GM08714 (cell line): Measurements from ENCODE around the gene AP3S1.
"Not testable (repeated sequence)": the region's sequence is repeated elsewhere in the genome, so short reads cannot be mapped to it uniquely, and the experiment has no call there.

Experiments
- H3K4me3 ChIP-seq: fragments of 200-500 bp; sonication (Bioruptor generic); 2 replicates; pipeline ENCODE4 v1.5.1; 2014; ENCODE audit warnings: mild to moderate bottlenecking, low read length, inconsistent platforms
- ZNF274 ChIP-seq: IDR thresholded peaks from 2 replicates; pipeline ENCODE4 v1.6.1; 2012; ENCODE audit warnings: mild to moderate bottlenecking, low read depth, low read length

AP3S1 gene

DNA sequence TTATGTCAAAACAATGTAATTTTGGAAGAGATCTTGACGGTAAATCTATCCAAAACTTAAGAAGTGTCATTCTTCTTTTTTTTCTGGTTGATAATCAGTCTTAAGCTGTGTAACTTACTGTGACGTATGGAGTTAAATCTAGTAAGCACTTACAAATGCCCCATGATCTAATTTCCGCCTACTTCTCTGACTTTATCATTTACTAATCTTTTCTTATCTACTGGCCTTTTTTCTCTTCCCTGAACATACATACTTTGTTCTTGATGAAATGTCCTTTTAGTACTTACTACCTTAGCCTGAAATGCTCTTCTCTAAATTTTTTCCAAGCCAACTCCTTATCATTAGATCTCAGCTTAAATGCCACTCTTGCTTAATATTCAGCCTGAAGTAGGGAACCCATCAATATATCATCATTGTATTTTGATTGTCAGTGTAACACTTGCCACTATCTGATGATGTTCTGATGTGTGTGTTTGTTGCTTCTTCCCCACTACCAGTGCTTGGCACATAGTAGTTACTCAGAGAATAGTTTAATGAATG, 27.6 kb downstream of the AP3S1 start:
- TF ChIP-seq ZNF274: no peak
- H3K4me3 ChIP-seq: no peak overlapping the region

DNA sequence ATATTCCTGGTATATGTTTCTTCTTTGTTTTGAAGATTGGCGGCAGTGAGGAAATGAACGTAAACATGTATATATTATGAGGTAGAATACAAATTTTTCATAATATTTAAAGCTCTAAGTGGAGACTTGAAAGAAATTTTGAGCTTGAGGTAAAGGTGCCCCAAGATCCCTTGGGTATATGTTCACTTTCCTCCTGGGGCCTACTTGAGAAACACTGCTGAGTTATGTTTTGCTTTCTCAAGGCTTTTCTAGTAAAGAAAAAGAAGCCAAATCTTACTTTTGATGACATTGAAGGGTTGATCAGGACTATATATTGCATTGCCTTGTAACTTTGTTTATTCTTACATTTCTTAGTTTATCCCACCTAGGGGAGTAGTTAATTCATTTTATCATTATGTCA, 30.7 kb downstream of the AP3S1 start:
- TF ChIP-seq ZNF274: no peak
- H3K4me3 ChIP-seq: no peak overlapping the region

DNA sequence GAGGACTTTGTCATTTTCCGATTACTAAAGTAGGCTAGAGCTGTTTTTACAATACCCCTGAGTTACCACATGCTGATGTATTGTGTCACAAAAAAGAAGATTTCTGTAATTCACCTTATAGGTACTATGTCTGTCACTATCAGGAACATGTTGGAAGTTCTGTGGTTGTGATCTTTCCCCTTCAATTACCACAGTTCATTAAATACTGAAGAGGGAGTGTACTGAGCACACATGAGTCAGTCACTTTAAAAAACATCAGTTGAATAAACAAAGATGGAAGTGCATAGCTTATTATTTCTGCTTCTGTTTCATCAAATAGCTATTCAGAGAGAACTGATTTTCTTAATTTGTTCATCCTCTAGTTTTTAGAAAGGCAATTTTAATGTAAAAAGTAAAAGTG, 31.7 kb downstream of the AP3S1 start:
- H3K4me3 ChIP-seq: no peak overlapping the region
- TF ChIP-seq ZNF274: no peak

DNA sequence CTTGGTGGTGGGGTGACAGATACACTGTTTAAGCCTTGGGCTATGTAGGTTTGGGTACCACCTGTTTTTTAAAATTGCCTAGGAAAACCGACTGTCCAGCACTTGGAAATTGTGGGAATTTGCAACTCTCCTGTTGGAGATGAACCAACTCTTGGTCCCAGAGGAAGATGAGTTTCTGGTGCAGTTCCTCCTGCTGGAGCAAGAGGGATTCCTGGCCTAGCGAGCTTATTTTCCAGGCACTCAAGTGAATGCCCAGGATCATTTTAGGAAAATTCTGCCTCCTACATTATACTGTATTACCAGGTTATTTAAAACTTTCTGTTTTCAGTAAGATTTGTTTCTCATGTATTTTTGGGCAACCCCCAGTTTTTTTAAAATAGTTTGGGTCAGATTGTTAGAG, 33.7 kb downstream of the AP3S1 start:
- no peak for TF ChIP-seq ZNF274
- no peak overlapping the region for H3K4me3 ChIP-seq

DNA sequence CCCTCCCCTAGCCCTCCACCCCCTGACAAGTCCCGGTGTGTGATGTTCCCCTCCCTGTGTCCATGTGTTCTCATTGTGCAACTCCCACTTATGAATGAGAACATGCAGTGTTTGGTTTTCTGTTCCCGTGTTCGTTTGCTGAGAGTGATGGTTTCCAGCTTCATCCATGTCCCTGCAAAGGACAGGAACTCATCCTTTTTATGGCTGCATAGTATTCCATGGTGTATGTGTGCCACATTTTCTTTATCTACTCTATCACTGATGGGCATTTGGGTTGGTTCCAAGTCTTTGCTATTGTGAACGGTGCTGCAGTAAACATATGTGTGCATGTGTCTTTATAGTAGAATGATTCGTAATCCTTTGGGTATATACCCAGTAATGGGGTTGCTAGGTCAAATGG, 35.6 kb downstream of the AP3S1 start:
- H3K4me3 ChIP-seq: not testable (repeated sequence)

DNA sequence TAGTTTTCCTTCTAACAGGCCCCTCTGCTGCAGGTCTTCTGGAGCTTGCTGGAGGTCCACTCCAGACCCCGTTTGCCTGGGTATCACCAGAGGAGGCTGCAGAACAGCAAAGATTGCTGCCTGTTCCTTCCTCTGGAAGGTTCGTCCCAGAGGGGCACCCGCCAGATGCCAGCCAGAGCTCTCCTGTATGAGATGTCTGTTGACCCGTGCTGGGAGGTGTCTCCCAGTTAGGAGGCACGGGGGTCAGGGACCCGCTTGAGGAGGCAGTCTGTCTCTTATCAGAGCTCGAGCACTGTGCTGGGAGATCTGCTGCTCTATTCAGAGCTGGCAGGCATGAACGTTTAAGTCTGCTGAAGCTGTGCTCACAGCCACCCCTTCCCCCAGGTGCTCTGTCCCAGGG, 40.7 kb downstream of the AP3S1 start:
- not testable (repeated sequence) for H3K4me3 ChIP-seq

DNA sequence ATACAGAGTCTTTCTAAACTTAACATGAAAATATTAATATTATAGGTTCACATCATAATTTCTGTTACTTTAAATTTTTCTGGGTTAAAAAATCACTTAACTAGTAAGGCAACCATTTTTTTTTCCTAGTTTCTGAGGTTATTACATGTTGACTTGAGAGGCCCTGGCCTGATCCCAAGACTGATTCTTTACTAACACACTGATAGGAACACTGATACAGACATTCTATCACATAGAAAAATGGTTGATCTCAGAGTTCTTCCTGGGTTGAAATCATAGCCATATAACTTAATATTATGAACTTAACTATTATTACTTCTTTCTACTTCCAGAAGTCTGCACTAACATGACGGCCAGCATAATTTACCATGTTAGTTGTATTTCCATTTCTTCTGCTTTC, 43.0 kb downstream of the AP3S1 start:
- no peak overlapping the region for H3K4me3 ChIP-seq
- TF ChIP-seq ZNF274: no peak

DNA sequence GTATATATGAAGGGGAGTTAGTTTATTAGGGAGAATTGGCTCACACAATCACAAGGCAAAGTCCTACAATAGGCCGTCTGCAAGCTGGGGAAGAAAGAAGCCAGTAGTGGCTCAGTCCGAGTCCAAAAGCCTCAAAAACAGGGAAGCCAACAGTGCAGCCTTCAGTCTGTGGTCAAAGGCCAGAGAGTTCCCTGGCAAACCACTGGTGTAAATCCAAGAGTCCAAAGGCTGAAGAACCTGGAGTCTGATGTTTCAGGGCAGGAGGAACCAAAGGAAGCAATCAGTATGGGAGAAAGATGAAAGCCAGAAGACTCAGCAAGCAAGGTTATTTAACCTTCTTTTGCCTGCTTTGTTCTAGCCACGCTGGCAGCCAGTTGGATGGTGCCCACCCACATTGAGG, 43.5 kb downstream of the AP3S1 start:
- H3K4me3 ChIP-seq: not testable (repeated sequence)

DNA sequence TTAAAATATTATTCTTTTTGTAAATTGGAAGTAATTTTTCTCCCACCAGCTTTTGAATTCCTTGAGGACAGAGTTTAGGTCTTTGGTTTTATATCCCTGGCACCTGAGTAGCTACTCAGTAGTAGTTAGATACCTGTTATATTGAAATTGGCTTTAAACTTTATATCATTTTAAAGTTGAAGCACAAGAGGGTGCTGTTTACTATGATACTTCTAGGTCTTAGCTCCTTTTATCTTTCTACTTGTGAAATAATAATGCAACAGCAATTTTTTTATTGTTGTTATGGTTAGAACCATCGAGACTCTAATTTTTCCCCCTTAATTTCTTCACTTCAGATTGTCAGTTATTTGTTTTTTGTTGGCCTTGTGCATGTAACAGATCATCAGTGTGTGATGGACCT, 46.3 kb downstream of the AP3S1 start:
- H3K4me3 ChIP-seq: no peak overlapping the region

DNA sequence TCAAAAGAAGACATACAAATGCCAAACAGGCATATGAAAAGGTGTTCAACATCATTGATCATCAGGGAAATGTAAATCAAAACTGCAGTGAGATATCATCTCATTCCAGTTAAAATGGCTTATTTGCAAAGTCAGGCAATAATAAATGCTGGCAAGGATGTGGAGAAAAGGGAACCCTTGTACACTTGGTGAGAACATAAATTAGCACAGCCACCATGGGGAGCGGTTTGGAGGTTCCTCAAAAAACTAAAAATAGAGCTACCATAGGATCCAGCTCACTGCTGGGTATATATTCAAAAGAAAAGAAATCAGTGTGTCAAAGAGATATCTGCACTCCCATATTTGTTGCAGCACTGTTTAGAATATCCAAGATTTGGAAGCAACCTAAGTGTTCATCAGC, 50.3 kb downstream of the AP3S1 start:
- TF ChIP-seq ZNF274: no peak
- H3K4me3 ChIP-seq: no peak overlapping the region

More for the DNA sequence above, 46.3 kb downstream of the AP3S1 start:
- no peak for TF ChIP-seq ZNF274

DNA sequence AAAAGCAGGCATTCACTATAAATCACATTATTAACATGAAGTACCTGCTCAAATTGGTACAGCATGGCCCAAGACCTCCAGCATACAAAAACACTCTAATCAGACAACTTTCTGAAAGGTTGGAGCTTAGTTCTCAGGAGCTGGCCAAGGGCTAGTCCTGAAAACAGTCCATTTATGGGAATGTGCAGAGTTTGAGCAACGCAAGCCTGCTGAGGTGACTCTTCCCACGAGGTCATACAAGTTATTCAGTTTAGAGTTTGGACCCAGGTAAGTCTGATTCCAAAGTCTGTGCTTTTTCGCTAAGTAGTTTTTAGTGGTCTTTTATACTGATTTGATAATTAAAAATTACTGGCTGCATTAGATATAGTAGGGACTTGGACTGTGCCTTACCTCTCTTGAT, 52.6 kb downstream of the AP3S1 start:
- TF ChIP-seq ZNF274: no peak
- H3K4me3 ChIP-seq: no peak overlapping the region

DNA sequence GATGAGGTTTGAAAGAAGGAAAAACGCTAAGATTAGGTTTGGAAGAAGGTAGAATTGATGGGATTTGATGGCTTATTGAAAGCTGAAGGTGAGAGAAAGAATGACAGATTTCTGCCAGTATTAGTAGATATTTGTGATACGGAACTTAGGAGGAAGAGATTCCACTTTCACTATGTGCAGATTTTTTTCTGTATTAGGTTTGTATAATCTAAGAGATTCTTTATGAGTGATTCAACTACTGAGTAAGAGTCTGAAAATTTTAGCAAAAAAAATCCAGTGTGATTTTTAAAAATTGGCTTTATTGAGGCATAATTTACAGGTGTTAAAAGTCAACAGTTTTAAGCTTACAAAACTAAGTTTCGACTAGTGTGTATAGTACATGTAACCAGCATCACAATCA, 54.1 kb downstream of the AP3S1 start:
- H3K4me3 ChIP-seq: no peak overlapping the region
- no peak for TF ChIP-seq ZNF274

DNA sequence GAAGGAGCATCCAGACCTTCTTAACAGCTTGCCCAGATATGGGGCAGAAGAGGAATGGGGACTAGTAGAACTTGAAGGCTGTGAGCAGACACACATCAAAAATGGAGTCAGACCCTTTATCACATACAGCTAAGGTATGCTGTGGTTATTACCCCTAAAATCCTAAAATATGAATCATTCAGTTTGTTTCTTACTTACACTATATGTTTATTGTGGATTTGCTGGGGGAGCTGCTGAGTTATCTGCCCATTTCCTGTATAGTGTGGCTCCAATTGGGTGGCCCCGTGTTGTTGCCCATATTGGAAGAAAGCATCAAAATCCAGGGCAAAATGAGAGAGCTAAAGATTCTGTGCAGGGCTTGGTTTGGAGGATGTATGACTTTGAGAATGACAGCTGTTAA, 56.9 kb downstream of the AP3S1 start:
- TF ChIP-seq ZNF274: no peak
- H3K4me3 ChIP-seq: no peak overlapping the region

DNA sequence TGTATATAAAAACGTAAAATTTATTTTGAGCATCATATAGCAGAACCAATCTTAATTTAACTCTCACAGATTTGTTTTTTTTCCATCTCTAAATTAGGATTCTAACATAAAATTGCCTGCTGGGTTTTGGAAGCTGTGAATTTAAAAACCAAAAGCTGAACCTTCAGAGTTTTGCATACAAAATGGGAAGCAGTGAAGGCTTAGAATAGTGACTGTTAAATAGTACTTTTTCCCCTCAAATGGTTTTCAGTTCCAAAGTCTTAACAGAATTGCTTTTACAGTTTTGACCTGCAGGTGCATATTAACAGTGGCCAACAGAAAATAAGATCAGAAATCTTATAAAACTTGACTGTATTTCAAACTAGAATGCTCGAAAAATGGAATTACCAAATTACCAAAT, 65.4 kb downstream of the AP3S1 start:
- TF ChIP-seq ZNF274: no peak
- H3K4me3 ChIP-seq: no peak overlapping the region

DNA sequence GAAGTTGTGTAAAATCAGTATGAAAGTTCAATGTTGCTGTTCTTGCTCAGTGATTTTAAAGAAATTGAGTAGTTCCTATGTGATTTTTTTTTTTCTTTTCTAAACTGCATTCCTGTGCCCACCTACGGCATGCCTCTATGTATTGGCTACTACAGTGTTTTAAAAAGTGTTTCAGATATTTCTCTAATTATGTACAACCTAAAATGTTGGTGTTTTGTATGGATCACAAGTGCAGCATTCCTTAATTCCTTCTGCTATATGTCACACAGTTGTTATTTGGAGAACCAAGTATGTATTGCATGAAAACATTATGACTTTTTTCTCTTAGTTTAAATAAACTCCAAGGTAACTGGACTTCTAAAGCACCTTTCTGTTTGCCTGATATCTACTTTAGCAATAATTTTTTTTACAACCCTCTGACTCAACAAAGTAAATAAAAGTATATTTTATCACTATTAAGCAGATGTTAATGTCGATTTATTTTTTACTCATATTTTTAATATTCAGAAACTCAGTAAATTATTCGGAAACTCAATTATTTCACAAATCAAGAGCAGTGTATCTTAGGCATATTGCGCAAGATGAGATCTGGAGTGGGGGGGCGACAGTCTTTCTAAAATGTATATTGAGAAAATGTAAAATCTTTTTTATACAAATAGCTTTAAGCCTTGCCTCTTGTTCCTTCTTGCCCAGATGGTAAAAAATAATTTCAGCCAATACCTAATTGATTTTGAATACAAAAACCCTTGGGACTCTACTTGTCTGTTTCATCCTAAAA, 72.1 kb downstream of the AP3S1 start:
- H3K4me3 ChIP-seq: not testable (repeated sequence)

DNA sequence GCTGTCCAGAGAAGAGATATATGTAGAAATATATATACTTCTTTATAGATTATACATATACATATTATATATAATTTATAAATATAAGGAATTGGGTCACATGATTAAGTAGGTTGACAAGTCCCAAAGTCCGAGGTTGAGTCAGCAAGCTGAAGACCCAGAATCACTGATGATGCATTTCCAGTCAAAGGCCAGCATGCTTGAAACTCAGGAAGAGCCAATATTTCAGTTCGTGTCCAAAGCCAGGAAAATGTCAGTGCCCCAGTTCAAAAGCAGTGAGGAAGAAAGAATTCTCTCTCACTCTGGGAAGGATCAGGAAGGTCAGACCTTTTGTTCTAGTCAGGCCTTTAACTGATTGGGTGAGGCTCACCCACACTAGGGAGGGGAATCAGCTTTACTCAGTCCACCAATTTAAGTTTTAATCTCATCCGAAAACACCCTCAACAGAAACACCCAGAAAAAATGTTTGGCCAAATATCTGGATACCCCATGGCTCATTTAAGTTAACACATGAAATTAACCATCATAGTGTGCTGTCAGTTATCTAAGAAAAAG, 78.5 kb downstream of the AP3S1 start:
- no peak for TF ChIP-seq ZNF274

DNA sequence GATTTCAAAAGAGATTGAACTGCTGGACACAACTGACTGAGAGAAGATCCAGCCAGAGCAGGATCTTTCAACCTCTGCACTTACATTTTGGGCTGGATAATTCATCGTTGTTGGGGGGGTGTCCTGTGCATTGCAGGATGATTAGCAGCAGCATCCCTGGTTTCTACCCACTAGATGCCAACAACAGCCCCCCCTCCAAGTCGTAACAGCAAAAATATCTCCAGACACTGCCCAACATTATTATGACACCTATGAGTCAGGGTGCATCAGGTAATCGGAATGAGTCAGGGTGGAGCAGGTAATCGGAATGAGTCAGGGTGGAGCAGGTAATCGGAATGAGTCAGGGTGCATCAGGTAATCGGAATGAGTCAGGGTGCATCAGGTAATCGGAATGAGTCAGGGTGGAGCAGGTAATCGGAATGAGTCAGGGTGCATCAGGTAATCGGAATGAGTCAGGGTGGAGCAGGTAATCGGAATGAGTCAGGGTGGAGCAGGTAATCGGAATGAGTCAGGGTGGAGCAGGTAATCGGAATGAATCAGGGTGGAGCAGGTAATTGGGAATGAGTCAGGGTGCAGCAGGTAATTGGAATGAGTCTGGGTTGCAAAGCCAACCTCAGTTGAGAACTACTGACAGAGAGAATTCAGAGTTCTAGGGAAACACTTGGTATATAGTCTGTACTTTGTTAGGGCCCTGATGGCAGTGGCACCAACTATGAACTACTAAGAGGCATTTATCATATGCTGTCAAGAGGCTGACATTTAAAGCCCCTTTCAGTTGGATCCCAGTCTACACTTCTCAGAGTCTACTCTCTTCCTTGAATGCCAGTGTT, 87.1 kb downstream of the AP3S1 start:
- not testable (repeated sequence) for H3K4me3 ChIP-seq

More for the DNA sequence above, 78.5 kb downstream of the AP3S1 start:
- H3K4me3 ChIP-seq: no peak overlapping the region

DNA sequence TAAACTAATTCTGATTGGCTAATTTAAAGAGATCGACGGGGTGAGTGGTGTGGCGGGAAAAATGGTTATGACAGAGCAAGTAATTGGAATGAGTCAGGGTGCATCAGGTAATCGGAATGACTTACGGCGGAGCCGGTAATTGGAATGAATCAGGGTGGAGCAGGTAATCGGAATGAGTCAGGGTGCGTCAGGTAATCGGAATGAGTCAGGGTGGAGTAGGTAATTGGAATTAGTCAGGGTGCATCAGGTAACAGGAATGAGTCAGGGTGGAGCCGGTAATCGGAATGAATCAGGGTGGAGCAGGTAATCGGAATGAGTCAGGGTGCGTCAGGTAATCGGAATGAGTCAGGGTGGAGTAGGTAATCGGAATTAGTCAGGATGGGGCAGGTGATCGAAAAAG, 88.4 kb downstream of the AP3S1 start:
- H3K4me3 ChIP-seq: not testable (repeated sequence)
